K562 (cell line): ENCODE data around the gene LAPTM5. TPM values are rescaled to one million over a fixed set of nuclear protein-coding genes. Genes with fewer than 3 reads are reported as not detected.

Source experiments
- ARID2 ChIP-seq: fragments of 450-650 bp; IDR thresholded peaks from 2 replicates; pipeline ENCODE4 v1.6.1; 2017; ENCODE audit warnings: antibody characterized with exemption, mild to moderate bottlenecking
- BRF1 ChIP-seq: IDR thresholded peaks from 3 replicates; pipeline ENCODE4 v1.6.1; 2011; ENCODE audit warnings: borderline replicate concordance, mild to moderate bottlenecking; ENCODE audit not compliant: insufficient read length; ENCODE audit errors: extremely low read depth
- CTBP1 ChIP-seq: fragments of 450-650 bp; IDR thresholded peaks from 2 replicates; pipeline ENCODE4 v1.6.1; 2016; ENCODE audit warnings: borderline replicate concordance
- CTCF ChIP-seq, 3 experiments: IDR thresholded peaks in 2 of 3; conservative IDR thresholded peaks in 1 of 3; 2 replicates each; pipeline ENCODE4 v1.5.1; 2011 to 2012; ENCODE audit warnings: low read length in 3 of 3, mild to moderate bottlenecking in 3 of 3, control low read depth in 2 of 3, improper control_type of control experiment in 1 of 3, inconsistent platforms in 1 of 3, low read depth in 1 of 3, mixed read lengths in 1 of 3, moderate library complexity in 1 of 3; ENCODE audit not compliant: insufficient read depth in 2 of 3
- FIP1L1 ChIP-seq: fragments of 200-400 bp; formaldehyde crosslinking; IDR thresholded peaks from 2 replicates; pipeline ENCODE4 v1.6.1; 2018; ENCODE audit warnings: mild to moderate bottlenecking, low read depth, low read length; ENCODE audit not compliant: poor library complexity, severe bottlenecking
- HDAC2 ChIP-seq: fragments of 450-650 bp; IDR thresholded peaks from 2 replicates; pipeline ENCODE4 v1.6.1; 2016; ENCODE audit warnings: mild to moderate bottlenecking
- NFRKB ChIP-seq: fragments of 450-650 bp; IDR thresholded peaks from 2 replicates; pipeline ENCODE4 v1.6.1; 2016; ENCODE audit warnings: low read depth
- NFYB ChIP-seq: IDR thresholded peaks from 2 replicates; pipeline ENCODE4 v1.6.1; 2011; ENCODE audit warnings: mild to moderate bottlenecking, moderate library complexity; ENCODE audit not compliant: insufficient read length; ENCODE audit errors: extremely low read depth
- RB1 ChIP-seq: fragments of 450-650 bp; IDR thresholded peaks from 2 replicates; pipeline ENCODE4 v1.6.1; 2017; ENCODE audit warnings: low read depth, mild to moderate bottlenecking
- RBM25 ChIP-seq: fragments of 200-400 bp; formaldehyde crosslinking; IDR thresholded peaks from 2 replicates; pipeline ENCODE4 v1.6.1; 2018; ENCODE audit warnings: low read length, low read depth, moderate library complexity; ENCODE audit not compliant: severe bottlenecking
- RERE ChIP-seq: sonication (generic); formaldehyde crosslinking; IDR thresholded peaks from 2 replicates; pipeline ENCODE4 v1.8.0; 2023; ENCODE audit warnings: missing genetic modification reagents, mild to moderate bottlenecking, borderline replicate concordance
- SPI1 ChIP-seq: IDR thresholded peaks from 2 replicates; pipeline ENCODE4 v1.6.1; 2011; ENCODE audit warnings: low read depth, low read length, control low read depth, borderline replicate concordance
- TEAD1 ChIP-seq, 2 experiments: fragments of 450-650 bp in 1 of 2; sonication (generic) in 1 of 2; formaldehyde crosslinking; IDR thresholded peaks; 2 replicates each; pipeline versions ENCODE4 v1.4.0 to v1.8.0; 2020 to 2022; ENCODE audit warnings: mild to moderate bottlenecking in 2 of 2, missing genetic modification reagents in 1 of 2
- ZKSCAN1 ChIP-seq: fragments of 150-350 bp; IDR thresholded peaks from 2 replicates; pipeline ENCODE4 v1.6.1; 2016; ENCODE audit warnings: low read depth, low read length
- ZNF146 ChIP-seq: IDR thresholded peaks from one replicate; pipeline ENCODE4 v1.6.1; 2018; ENCODE audit warnings: missing compliant biosample characterization; ENCODE audit not compliant: unreplicated experiment
- ZSCAN32 ChIP-seq: fragments of 450-650 bp; formaldehyde crosslinking; IDR thresholded peaks from 2 replicates; pipeline ENCODE4 v1.4.0; 2020; ENCODE audit warnings: mild to moderate bottlenecking, moderate library complexity
- polyA plus RNA-seq, 8 experiments: library from polyadenylated mRNA; depleted of rRNA in 4 of 8; stranded (reverse) in 5 of 8; unstranded in 3 of 8; fragments of >200 nt; fragmentation: Nextera tagmentation in 2 of 8; fragmentation: Illumina TruSeq in 1 of 8; extraction: Ambion mirVana in 2 of 8; extraction: Trizol in 1 of 8; gene quantifications; 2 replicates each; pipeline versions ENCODE4 v1.2.1 to v1.2.3, GENCODE V29; 2011 to 2014; ENCODE audit warnings: inconsistent platforms in 1 of 8, missing spikeins in 1 of 8
- total RNA-seq, 7 experiments: library from RNA; depleted of rRNA in 6 of 7; stranded (reverse); fragments of >200 nt in 6 of 7; fragmentation: Illumina TruSeq in 2 of 7; extraction: Trizol in 2 of 7; gene quantifications; 2 replicates each; pipeline versions ENCODE4 v1.2.1 to v1.2.3, GENCODE V29; 2011 to 2021; ENCODE audit warnings: low replicate concordance in 1 of 7

LAPTM5 gene
- total and polyA plus RNA-seq, 9 of the 15 experiments (the other 6 are each of a cell fraction or from before 2014, with no cell fraction given) = 2.4 to 47.3 (median 20.3) TPM

DNA sequence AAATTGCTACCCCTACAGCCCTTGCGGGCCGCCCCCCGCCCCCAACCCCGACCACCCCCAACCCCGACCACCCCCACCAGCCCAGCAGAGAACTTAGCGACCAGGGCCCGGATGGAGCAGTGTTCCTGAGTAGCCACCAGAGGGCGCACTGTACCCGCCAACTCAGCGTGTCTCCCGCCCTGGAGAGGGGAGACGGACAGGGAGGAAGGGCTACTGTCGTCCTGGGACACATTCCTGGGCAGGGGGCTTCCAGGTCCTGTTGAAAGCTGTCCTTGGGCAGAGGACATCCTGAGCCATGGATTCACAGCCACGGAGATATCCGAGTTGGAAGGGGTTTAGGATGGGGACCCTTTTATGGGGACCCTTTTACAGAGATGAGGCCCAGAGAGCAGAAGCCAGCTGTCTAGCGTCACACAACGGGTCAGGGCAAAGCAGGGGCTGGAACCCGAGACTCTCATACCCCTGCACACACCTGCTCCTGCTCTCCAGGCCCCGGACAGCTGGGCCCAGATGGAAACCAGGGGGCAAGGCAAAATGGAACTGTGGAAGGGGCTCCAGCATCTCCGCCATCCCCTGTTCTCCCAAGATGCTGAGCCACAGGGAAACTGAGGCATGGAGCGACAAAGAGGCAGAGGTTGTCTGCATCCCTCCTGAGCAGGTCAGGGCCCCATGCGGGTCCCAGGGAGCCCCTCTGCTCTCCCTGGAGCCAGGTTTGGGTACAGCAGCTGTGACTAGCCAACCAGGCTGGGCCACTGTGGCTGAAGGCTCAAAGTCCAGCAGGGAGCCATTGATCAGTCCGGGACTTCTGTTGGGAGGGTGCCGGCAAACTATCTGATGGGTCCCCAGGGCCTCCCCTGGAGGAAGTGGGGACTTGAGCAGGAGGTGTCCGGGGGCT lies 25.0 kb upstream of the LAPTM5 start (continued):
- TF ChIP-seq TEAD1 (CRISPR knock-in tag; IDR thresholded peaks at IDR 0.05) (peak; percentile 25 to 41; a peak in 2 of 4 replicates), HDAC2 (no peak), ARID2 (peak; percentile 83), FIP1L1 (no peak), ZSCAN32 (CRISPR knock-in tag) (no peak), CTBP1 (0 out of 2 replicates have a peak, but pooled peaks have one; percentile 15), NFYB (no peak), NFRKB (no peak), RB1 (peak; percentile 90), SPI1 (peak; percentile 39; the same call in 1 of the 2 replicates), RBM25 (no peak), CTCF (IDR thresholded peaks at IDR 0.05 in 2 of 3, conservative IDR thresholded peaks at IDR 0.05 in 1 of 3; ENCODE audit: insufficient read depth in 2 of 3, low read depth in 1 of 3, low read length in 3 of 3) (peak; percentile 81 to 89 (median 86)), ZKSCAN1 (0 out of 2 replicates have a peak, but pooled peaks have one; percentile 13), BRF1 (no peak), RERE (CRISPR knock-in tag) (no peak), ZNF146 (no peak)
